ENCODE data around the gene PRELID3B. TPM values are rescaled to one million over a fixed set of nuclear protein-coding genes. Genes with fewer than 3 reads are reported as not detected.

Gene PRELID3B
- total and polyA plus RNA-seq, 2 of the 13 experiments (the other 11 are each of a cell fraction or from before 2014, with no cell fraction given) = 23.3 to 42.6 TPM

DNA sequence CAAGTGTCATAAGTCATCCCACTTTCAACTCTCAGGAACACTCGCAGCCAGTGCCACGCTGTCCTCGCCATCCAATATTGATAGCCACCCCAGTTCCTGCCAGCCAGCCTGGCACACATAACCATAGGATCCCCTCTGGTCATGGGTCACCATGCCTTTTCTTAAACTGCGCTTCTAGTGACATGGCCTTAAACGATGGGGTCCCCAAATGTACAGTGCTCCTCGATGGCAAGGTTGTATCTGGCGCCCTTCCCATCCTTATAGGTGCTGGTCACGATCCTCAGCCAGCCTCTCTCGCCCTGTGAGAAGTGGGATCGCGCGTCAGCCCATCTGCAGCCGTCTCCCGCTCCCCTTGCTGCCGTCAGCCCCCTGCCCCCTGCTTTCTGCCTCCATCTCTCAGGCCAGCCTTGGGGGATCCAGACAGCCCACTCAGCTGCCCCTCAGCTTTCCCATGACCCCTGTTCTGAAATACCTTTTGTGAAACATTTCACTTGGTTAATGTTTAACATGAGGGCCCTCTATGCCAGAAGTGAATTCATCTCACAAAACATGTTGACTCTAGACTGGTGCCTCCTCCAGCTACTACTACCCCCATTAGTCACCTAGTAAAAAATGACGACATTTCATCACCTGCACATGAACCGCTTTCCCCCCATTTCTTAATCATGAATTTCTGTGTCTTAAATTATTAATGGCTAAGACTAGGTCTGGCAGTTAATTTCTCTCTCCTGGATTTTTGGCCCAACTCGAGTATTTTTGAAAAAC, 46.9 kb downstream of the PRELID3B start (continued):
- peak; percentile 54; the same call in 1 of the 2 replicates for TF ChIP-seq JUND (CRISPR knock-in tag; IDR thresholded peaks at IDR 0.05)
- TF ChIP-seq SOX13 (IDR thresholded peaks at IDR 0.05) = no peak
- TF ChIP-seq SOX13 (CRISPR knock-in tag; conservative IDR thresholded peaks at IDR 0.05 in 1 of 2, IDR thresholded peaks at IDR 0.05 in 1 of 2) = peak in 1 of 2 experiments; percentile 63; a peak in 1 of 4 replicates
- 0 out of 2 replicates have a peak, but pooled peaks have one; percentile 67 for TF ChIP-seq IRF9 (CRISPR knock-in tag; IDR thresholded peaks at IDR 0.05; ENCODE audit: borderline replicate concordance)
- TF ChIP-seq, protein P1, sequence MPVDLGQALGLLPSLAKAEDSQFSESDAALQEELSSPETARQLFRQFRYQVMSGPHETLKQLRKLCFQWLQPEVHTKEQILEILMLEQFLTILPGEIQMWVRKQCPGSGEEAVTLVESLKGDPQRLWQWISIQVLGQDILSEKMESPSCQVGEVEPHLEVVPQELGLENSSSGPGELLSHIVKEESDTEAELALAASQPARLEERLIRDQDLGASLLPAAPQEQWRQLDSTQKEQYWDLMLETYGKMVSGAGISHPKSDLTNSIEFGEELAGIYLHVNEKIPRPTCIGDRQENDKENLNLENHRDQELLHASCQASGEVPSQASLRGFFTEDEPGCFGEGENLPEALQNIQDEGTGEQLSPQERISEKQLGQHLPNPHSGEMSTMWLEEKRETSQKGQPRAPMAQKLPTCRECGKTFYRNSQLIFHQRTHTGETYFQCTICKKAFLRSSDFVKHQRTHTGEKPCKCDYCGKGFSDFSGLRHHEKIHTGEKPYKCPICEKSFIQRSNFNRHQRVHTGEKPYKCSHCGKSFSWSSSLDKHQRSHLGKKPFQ (CRISPR knock-in tag; IDR thresholded peaks at IDR 0.05; ENCODE audit: insufficient replicate concordance) = peak; percentile 38
- TF ChIP-seq NRL (CRISPR knock-in tag; IDR thresholded peaks at IDR 0.05; ENCODE audit: borderline replicate concordance) = 0 out of 2 replicates have a peak, but pooled peaks have one; percentile 48
- TF ChIP-seq, protein P2, sequence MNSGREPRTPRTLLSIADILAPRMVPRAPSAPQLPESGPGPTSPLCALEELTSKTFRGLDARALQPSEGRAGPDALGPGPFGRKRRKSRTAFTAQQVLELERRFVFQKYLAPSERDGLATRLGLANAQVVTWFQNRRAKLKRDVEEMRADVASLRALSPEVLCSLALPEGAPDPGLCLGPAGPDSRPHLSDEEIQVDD (CRISPR knock-in tag; IDR thresholded peaks at IDR 0.05; ENCODE audit: borderline replicate concordance) = 0 out of 2 replicates have a peak, but pooled peaks have one; percentile 44
- TF ChIP-seq PBX3 (CRISPR knock-in tag; IDR thresholded peaks at IDR 0.05; ENCODE audit: borderline replicate concordance) = no peak
- peak; percentile 70; the same call in 1 of the 2 replicates for TF ChIP-seq IRX3 (CRISPR knock-in tag; IDR thresholded peaks at IDR 0.05; ENCODE audit: borderline replicate concordance, low read depth)
- no peak for TF ChIP-seq ZBTB3 (CRISPR knock-in tag; IDR thresholded peaks at IDR 0.05; ENCODE audit: borderline replicate concordance, low read depth)
- no peak for TF ChIP-seq MED13 (CRISPR knock-in tag; IDR thresholded peaks at IDR 0.05)
- TF ChIP-seq CHD4 (IDR thresholded peaks at IDR 0.05; ENCODE audit: borderline replicate concordance, low read length) = peak; percentile 70; the same call in 1 of the 2 replicates
- 0 out of 2 replicates have a peak, but pooled peaks have one; percentile 47 for TF ChIP-seq TSC22D2 (CRISPR knock-in tag; IDR thresholded peaks at IDR 0.05; ENCODE audit: borderline replicate concordance)
- TF ChIP-seq ZNF839 (CRISPR knock-in tag; IDR thresholded peaks at IDR 0.05; ENCODE audit: borderline replicate concordance) = no peak
- TF ChIP-seq, protein P3, sequence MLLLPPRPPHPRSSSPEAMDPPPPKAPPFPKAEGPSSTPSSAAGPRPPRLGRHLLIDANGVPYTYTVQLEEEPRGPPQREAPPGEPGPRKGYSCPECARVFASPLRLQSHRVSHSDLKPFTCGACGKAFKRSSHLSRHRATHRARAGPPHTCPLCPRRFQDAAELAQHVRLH (CRISPR knock-in tag; IDR thresholded peaks at IDR 0.05; ENCODE audit: borderline replicate concordance, low read depth) = 0 out of 2 replicates have a peak, but pooled peaks have one; percentile 12
- TF ChIP-seq ZKSCAN1 (IDR thresholded peaks at IDR 0.05; ENCODE audit: low read length) = no peak
- TF ChIP-seq ZNF629 (CRISPR knock-in tag; conservative IDR thresholded peaks at IDR 0.05) = 0 out of 2 replicates have a peak, but pooled peaks have one; percentile 14
- peak; percentile 75; the same call in 1 of the 2 replicates for TF ChIP-seq SSRP1 (CRISPR knock-in tag; IDR thresholded peaks at IDR 0.05)
- TF ChIP-seq THYN1 (CRISPR knock-in tag; IDR thresholded peaks at IDR 0.05; ENCODE audit: borderline replicate concordance, low read depth) = peak; percentile 32; the same call in 1 of the 2 replicates
- TF ChIP-seq PITX1 (CRISPR knock-in tag; IDR thresholded peaks at IDR 0.05) = 0 out of 2 replicates have a peak, but pooled peaks have one; percentile 6
- peak; percentile 83 for TF ChIP-seq RXRB (CRISPR knock-in tag; IDR thresholded peaks at IDR 0.05; ENCODE audit: borderline replicate concordance)
- TF ChIP-seq ZNF296 (CRISPR knock-in tag; conservative IDR thresholded peaks at IDR 0.05) = no peak
- TF ChIP-seq POLR2AphosphoS5 (IDR thresholded peaks at IDR 0.05; ENCODE audit: low read depth, low read length) = peak; percentile 41; the same call in 1 of the 2 replicates
- TF ChIP-seq AKAP8 (CRISPR knock-in tag; IDR thresholded peaks at IDR 0.05) = peak; percentile 27; the same call in 1 of the 2 replicates

Data from HepG2 (cell line).